Transverse colon (tissue), 3 donors: Measurements from ENCODE around the gene MGMT.

Experiments
- POLR2A ChIP-seq: fragments of 450-650 bp; IDR thresholded peaks from one replicate; pipeline ENCODE4 v1.6.1; 2016; ENCODE audit warnings: antibody characterized with exemption, mild to moderate bottlenecking, moderate library complexity
- TF ChIP-seq, protein P1 (sequence below), 5 experiments: fragments of 200-600 bp in 3 of 5; fragments of 450-650 bp in 2 of 5; sonication (generic) in 3 of 5; IDR thresholded peaks; 1 replicate in 2 of 5; 2 replicates in 3 of 5; pipeline ENCODE4 v1.5.1; 2016 to 2017; ENCODE audit warnings: antibody characterized with exemption in 5 of 5, inconsistent platforms in 3 of 5, mild to moderate bottlenecking in 2 of 5, moderate library complexity in 1 of 5

DNA sequence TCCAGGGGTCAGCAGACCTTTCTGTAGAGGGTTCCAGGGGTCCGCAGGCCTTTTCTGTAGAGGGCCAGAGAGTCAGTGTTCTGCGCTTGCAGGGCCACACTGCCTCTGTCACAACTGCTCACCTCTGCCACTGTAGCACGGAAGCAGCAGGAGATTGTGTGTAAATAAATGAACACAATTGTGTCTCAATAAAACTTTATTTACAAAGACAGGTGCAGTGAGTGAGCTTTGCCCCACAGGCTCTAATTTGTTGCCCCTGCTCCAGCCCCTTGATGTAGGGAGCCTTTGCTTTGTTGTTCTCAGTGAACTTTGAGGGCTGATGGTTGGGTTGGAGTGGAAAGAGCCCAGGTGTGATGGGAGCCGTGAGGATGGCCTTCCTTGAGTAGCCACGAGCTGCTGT lies 67.8 kb downstream of the MGMT start:
- TF ChIP-seq, protein P1, sequence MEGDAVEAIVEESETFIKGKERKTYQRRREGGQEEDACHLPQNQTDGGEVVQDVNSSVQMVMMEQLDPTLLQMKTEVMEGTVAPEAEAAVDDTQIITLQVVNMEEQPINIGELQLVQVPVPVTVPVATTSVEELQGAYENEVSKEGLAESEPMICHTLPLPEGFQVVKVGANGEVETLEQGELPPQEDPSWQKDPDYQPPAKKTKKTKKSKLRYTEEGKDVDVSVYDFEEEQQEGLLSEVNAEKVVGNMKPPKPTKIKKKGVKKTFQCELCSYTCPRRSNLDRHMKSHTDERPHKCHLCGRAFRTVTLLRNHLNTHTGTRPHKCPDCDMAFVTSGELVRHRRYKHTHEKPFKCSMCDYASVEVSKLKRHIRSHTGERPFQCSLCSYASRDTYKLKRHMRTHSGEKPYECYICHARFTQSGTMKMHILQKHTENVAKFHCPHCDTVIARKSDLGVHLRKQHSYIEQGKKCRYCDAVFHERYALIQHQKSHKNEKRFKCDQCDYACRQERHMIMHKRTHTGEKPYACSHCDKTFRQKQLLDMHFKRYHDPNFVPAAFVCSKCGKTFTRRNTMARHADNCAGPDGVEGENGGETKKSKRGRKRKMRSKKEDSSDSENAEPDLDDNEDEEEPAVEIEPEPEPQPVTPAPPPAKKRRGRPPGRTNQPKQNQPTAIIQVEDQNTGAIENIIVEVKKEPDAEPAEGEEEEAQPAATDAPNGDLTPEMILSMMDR (IDR thresholded peaks at IDR 0.05), result no peak
- no peak for TF ChIP-seq POLR2A
